Caco-2 (cell line): ENCODE measurements around the gene TLE6. TPM values are rescaled to one million over a fixed set of nuclear protein-coding genes. Genes with fewer than 3 reads are reported as not detected.

Experiments used
- BruUV-seq: library from RNA; stranded (reverse); fragments of 400-500 nt; replicated peaks from 2 replicates; lab custom pipeline; 2021; lab: Mats Ljungman, UMichigan
- CTCF ChIA-PET: fragments of 300-600 bp; sonication (Branson Sonifier 250); formaldehyde crosslinking; loops from one replicate; lab custom pipeline; 2022; ENCODE audit warnings: antibody characterized with exemption; lab: Charles Lee
- POLR2A ChIA-PET: fragments of 300-600 bp; sonication (Branson Sonifier 250); formaldehyde crosslinking; loops from one replicate; lab custom pipeline; 2022; ENCODE audit warnings: antibody characterized with exemption; lab: Charles Lee
- DNase-seq, 2 experiments: peaks; one replicate each; pipeline versions ENCODE4 v3.0.0 to v3.0.0-alpha.2; 2020 to 2022
- H3K27me3 ChIP-seq: replicated peaks from 2 replicates; pipeline ENCODE4 v1.6.0; 2011; ENCODE audit warnings: low read length; ENCODE audit not compliant: control insufficient read depth, insufficient read depth
- H3K36me3 ChIP-seq: 2 replicates; pipeline ENCODE4 v1.5.1; 2011; ENCODE audit warnings: low read length; ENCODE audit not compliant: control insufficient read depth, insufficient read depth
- H3K4me1 ChIP-seq: fragments of 250-450 bp; sonication (Bioruptor Pico); 2 replicates; pipeline ENCODE4 v1.5.1; 2020; ENCODE audit warnings: mild to moderate bottlenecking
- H3K4me3 ChIP-seq: 2 replicates; pipeline ENCODE4 v1.5.1; 2011; ENCODE audit warnings: low read depth, mild to moderate bottlenecking, control low read depth, low read length
- H3K9me3 ChIP-seq: fragments of 250-450 bp; sonication (Bioruptor Pico); 2 replicates; pipeline ENCODE4 v1.5.1; 2020; ENCODE audit warnings: mild to moderate bottlenecking, moderate library complexity
- H3K27ac Mint-ChIP-seq: one replicate; pipeline ENCODE4 v1.8.0; 2022; ENCODE audit warnings: mixed read lengths; ENCODE audit not compliant: unreplicated experiment
- H3K27me3 Mint-ChIP-seq: one replicate; pipeline ENCODE4 v1.8.0; 2022; ENCODE audit warnings: mixed read lengths; ENCODE audit not compliant: insufficient read depth, unreplicated experiment
- H3K36me3 Mint-ChIP-seq: one replicate; pipeline ENCODE4 v1.8.0; 2022; ENCODE audit warnings: mild to moderate bottlenecking, mixed read lengths; ENCODE audit not compliant: insufficient read depth, unreplicated experiment
- H3K4me1 Mint-ChIP-seq: one replicate; pipeline ENCODE4 v1.8.0; 2022; ENCODE audit warnings: low read depth, mixed read lengths; ENCODE audit not compliant: unreplicated experiment
- H3K4me3 Mint-ChIP-seq: one replicate; pipeline ENCODE4 v1.8.0; 2022; ENCODE audit warnings: mild to moderate bottlenecking, moderate library complexity, mixed read lengths; ENCODE audit not compliant: unreplicated experiment
- H3K9me3 Mint-ChIP-seq: one replicate; pipeline ENCODE4 v1.8.0; 2022; ENCODE audit warnings: mixed read lengths; ENCODE audit not compliant: unreplicated experiment
- CTCF ChIP-seq, 2 experiments: fragments of 200-600 bp in 1 of 2; IDR thresholded peaks; 1 replicate in 1 of 2; 2 replicates in 1 of 2; pipeline versions ENCODE4 v1.5.1 to v1.8.0; 2011 to 2022; ENCODE audit warnings: antibody characterized with exemption in 1 of 2, control low read depth in 1 of 2, inconsistent platforms in 1 of 2, low read depth in 1 of 2, low read length in 1 of 2, mild to moderate bottlenecking in 1 of 2, moderate library complexity in 1 of 2; ENCODE audit not compliant: insufficient read depth in 1 of 2, severe bottlenecking in 1 of 2, unreplicated experiment in 1 of 2
- intact Hi-C: fragments of 100-400 bp; cut with micrococcal nuclease; formaldehyde crosslinking; loops from one replicate; pipeline ENCODE4 v1.10.0; 2022; ENCODE audit not compliant: unreplicated experiment
- total RNA-seq: library from RNA; stranded (reverse); gene quantifications from 2 replicates; pipeline ENCODE4 v1.2.3, GENCODE V29; 2022

The TLE6 gene
- total RNA-seq, 1 experiment from 2014 or later: 1.4 TPM

- no peaks in the 10 kb centered on the region for H3K4me1 Mint-ChIP-seq
- POLR2A ChIA-PET: no interaction called here
- BruUV-seq: no TSS peak
- Histone ChIP-seq H3K27me3 (no peaks in the 10 kb centered on the region), H3K36me3 (no peaks in the 10 kb centered on the region), H3K9me3 (no peaks in the 10 kb centered on the region), H3K4me1 (no peaks in the 10 kb centered on the region), H3K4me3 (no peak overlapping the region)
- no peaks in the 10 kb centered on the region for H3K9me3 Mint-ChIP-seq
- intact Hi-C loops: no loop called here
- peaks cover 5% of the 10 kb centered on the region for H3K36me3 Mint-ChIP-seq
- no peak overlapping the region for H3K27ac Mint-ChIP-seq
- no peak overlapping the region for H3K4me3 Mint-ChIP-seq
- TF ChIP-seq CTCF (IDR thresholded peaks at IDR 0.05; ENCODE audit: insufficient read depth in 1 of 2, low read depth in 1 of 2, low read length in 1 of 2, severe bottlenecking in 1 of 2, unreplicated experiment in 1 of 2): no peak
- DNase-seq: no peak
- H3K27me3 Mint-ChIP-seq: no peaks in the 10 kb centered on the region
- CTCF ChIA-PET: no interaction called here
These were observed 64.6 kb downstream of the TLE6 start for GRCh38 chr19:3041761-3042620.

GRCh38 chr19:3042621-3043267 is 65.4 kb downstream of the TLE6 start:
- TF ChIP-seq CTCF (IDR thresholded peaks at IDR 0.05; ENCODE audit: insufficient read depth in 1 of 2, low read depth in 1 of 2, low read length in 1 of 2, severe bottlenecking in 1 of 2, unreplicated experiment in 1 of 2): no peak
- H3K9me3 ChIP-seq: no peaks in the 10 kb centered on the region
- Mint-ChIP-seq H3K27me3 (no peaks in the 10 kb centered on the region), H3K4me3 (no peak overlapping the region), H3K27ac (no peak overlapping the region), H3K4me1 (no peaks in the 10 kb centered on the region), H3K9me3 (no peaks in the 10 kb centered on the region), H3K36me3 (peaks cover 5% of the 10 kb centered on the region)
- no peak overlapping the region for H3K4me3 ChIP-seq
- no peaks in the 10 kb centered on the region for H3K36me3 ChIP-seq
- intact Hi-C loops: no loop called here
- H3K27me3 ChIP-seq: no peaks in the 10 kb centered on the region
- no peaks in the 10 kb centered on the region for H3K4me1 ChIP-seq
- no peak for DNase-seq
- POLR2A ChIA-PET: interaction anchor here (0.6 kb wide), 1 partner anchor 79 kb away, joined by 4 read pairs; no protein-coding TSS in a partner anchor
- CTCF ChIA-PET: no interaction called here
- BruUV-seq: no TSS peak

Other genes with a start within 250 kb of the TLE6 start
- 33.2 and 35.0 TPM in 2 replicates for gene SLC39A3, start 237.5 kb upstream of the TLE6 start, total RNA-seq
- gene SGTA, start 194.3 kb upstream of the TLE6 start, total RNA-seq: 90.1 TPM in 2 replicates
- 118 and 119 TPM in 2 replicates for gene THOP1, start 192.1 kb upstream of the TLE6 start, total RNA-seq
- 3.6 and 3.7 TPM in 2 replicates for gene ZNF554, start 157.7 kb upstream of the TLE6 start, total RNA-seq
- gene ZNF555, start 136.1 kb upstream of the TLE6 start, total RNA-seq: 4.7 and 6.2 TPM in 2 replicates
- 0.57 and 0.93 TPM in 2 replicates for gene ZNF556, start 110.2 kb upstream of the TLE6 start, total RNA-seq
- gene ZNF57, start 76.6 kb upstream of the TLE6 start, total RNA-seq: 5.8 and 7.6 TPM in 2 replicates
- gene ZNF77, start 32.6 kb upstream of the TLE6 start, total RNA-seq: 6.3 and 6.6 TPM in 2 replicates
- gene TLE2, start 51.7 kb downstream of the TLE6 start, total RNA-seq: 29.2 and 31.3 TPM in 2 replicates
- 132 and 144 TPM in 2 replicates for gene TLE5, start 84.9 kb downstream of the TLE6 start, total RNA-seq
- gene GNA11, start 116.8 kb downstream of the TLE6 start, total RNA-seq: 50.0 and 50.7 TPM in 2 replicates
- gene GNA15, start 158.5 kb downstream of the TLE6 start, total RNA-seq: not detected in 2 replicates
- not detected in 2 replicates for gene S1PR4, start 201.2 kb downstream of the TLE6 start, total RNA-seq
- gene NCLN, start 208.4 kb downstream of the TLE6 start, total RNA-seq: 87.3 and 94.2 TPM in 2 replicates
- gene CELF5, start 247.1 kb downstream of the TLE6 start, total RNA-seq: 0.07 TPM in 1 of 2 replicates, not detected in the other